ENCODE measurements around the gene METTL8. TPM values are rescaled to one million over a fixed set of nuclear protein-coding genes. Genes with fewer than 3 reads are reported as not detected.

The METTL8 gene
- total RNA-seq, 1 experiment from 2014 or later, result 32.0 TPM

- H3K4me3 ChIP-seq, result no peak overlapping the region
- no peaks in the 10 kb centered on the region for H3K36me3 ChIP-seq
- H3K4me1 ChIP-seq, result no peaks in the 10 kb centered on the region
- no peaks in the 10 kb centered on the region for H3K9me3 ChIP-seq (replicated peaks)
- no peak for DNase-seq
- no peak overlapping the region for H3K27ac ChIP-seq
- no peaks in the 10 kb centered on the region for H3K27me3 ChIP-seq
These were observed 165.7 kb downstream of the METTL8 start for GRCh38 chr2:171267855-171268629.

Other genes with a start within 250 kb of the METTL8 start
- 22.8 and 24.7 TPM in 2 replicates for gene DCAF17, start 236 bp upstream of the METTL8 start, total RNA-seq (2014; rRNA removed; shearing (Covaris generic))
- gene CYBRD1, start 88.5 kb upstream of the METTL8 start, total RNA-seq (2014; rRNA removed; shearing (Covaris generic)), result 67.0 and 71.2 TPM in 2 replicates

Measured in SJCRH30 (cell line).